Upper lobe of left lung (tissue), 6 donors: Measurements from ENCODE around the gene NCOR1. TPM values are rescaled to one million over a fixed set of nuclear protein-coding genes. Genes with fewer than 3 reads are reported as not detected.

Experiments
- ATAC-seq, 2 donors: fragments of 200-7000 bp; cut with Tn5 transposase; one replicate each; pipeline ENCODE4 v1.9.1; 2022; ENCODE audit warnings: mild to moderate bottlenecking in 2 of 2, moderate library complexity in 2 of 2; ENCODE audit not compliant: low FRiP score in 2 of 2
- DNase-seq, 2 donors: peaks; one replicate each; pipeline ENCODE4 v3.0.0-alpha.2; 2019 to 2020
- H3K27ac ChIP-seq, 4 donors: fragments of 200-600 bp; sonication (generic); one replicate each; pipeline ENCODE4 v1.5.1; 2016 to 2019
- H3K27me3 ChIP-seq, 4 donors: fragments of 200-600 bp; sonication (generic); one replicate each; pipeline ENCODE4 v1.5.1; 2017 to 2019
- H3K36me3 ChIP-seq, 4 donors: fragments of 200-600 bp; sonication (generic); one replicate each; pipeline ENCODE4 v1.5.1; 2016 to 2019
- H3K4me1 ChIP-seq, 4 donors: fragments of 200-600 bp; sonication (generic); one replicate each; pipeline ENCODE4 v1.5.1; 2018 to 2019
- H3K4me3 ChIP-seq, 4 donors: fragments of 200-600 bp; sonication (generic); one replicate each; pipeline ENCODE4 v1.5.1; 2017 to 2019; ENCODE audit warnings: mild to moderate bottlenecking in 2 of 4, moderate library complexity in 1 of 4
- H3K9me3 ChIP-seq, 4 donors: fragments of 200-600 bp; sonication (generic); one replicate each; pipeline ENCODE4 v1.5.1; 2018 to 2019
- EP300 ChIP-seq, 4 donors: sonication (generic); formaldehyde crosslinking; IDR thresholded peaks; one replicate each; pipeline ENCODE4 v1.5.1; 2017; ENCODE audit warnings: antibody characterized with exemption in 4 of 4, control low read depth in 2 of 4
- POLR2A ChIP-seq, 4 donors: fragments of 450-650 bp; IDR thresholded peaks; one replicate each; pipeline ENCODE4 v1.5.1; 2016 to 2017; ENCODE audit warnings: antibody characterized with exemption in 4 of 4, mild to moderate bottlenecking in 2 of 4
- POLR2AphosphoS5 ChIP-seq, 2 donors: sonication (generic); formaldehyde crosslinking; IDR thresholded peaks; one replicate each; pipeline ENCODE4 v1.5.1; 2017; ENCODE audit warnings: antibody characterized with exemption in 2 of 2
- WGBS, 2 donors: methylation state at CpG; one replicate each; pipeline ENCODE4 v1.1.5; 2017 to 2018; 5-methylcytosine and 5-hydroxymethylcytosine counted together
- total RNA-seq, 6 donors: library from RNA; depleted of rRNA in 4 of 6; stranded (reverse); fragments of >200 nt in 4 of 6; gene quantifications; one replicate each; pipeline versions ENCODE4 v1.1.0 to v1.2.1, GENCODE V29; 2016 to 2021
- TF ChIP-seq, protein P1 (sequence below), 6 experiments: fragments of 450-650 bp in 4 of 6; fragments of 200-600 bp in 2 of 6; sonication (generic) in 2 of 6; IDR thresholded peaks; one replicate each; pipeline ENCODE4 v1.5.1; 2016 to 2019; ENCODE audit warnings: antibody characterized with exemption in 6 of 6
- donor health status: DM: no; HTN: no; CAD: no; lungs with moderate emphysema.
- donor health status: DM: no; HTN: yes; CAD: no; lungs with severe emphysema.

The NCOR1 gene
- total RNA-seq, 6 donors from 2014 or later: 111 to 301 (median 147) TPM

DNA sequence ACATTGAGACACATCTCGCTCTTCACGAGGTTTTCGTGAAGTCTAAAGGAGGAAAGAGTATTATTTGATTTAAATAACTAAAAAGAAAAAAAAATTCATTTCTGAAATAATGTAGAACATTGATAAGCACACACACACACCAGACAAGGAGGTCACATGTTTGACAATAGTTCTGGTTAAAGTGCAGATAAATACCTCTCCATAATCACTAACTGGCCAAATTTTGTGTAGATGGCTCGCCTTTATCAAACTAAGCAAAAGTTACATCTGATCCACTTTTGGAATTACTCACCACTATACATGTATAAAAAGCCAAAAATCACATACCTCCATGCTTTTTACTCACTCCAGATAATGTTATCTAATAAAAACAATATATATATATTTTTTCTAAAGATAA, 106.5 kb downstream of the NCOR1 start:
- no peak overlapping the region for H3K27ac ChIP-seq
- H3K4me3 ChIP-seq: no peak overlapping the region
- peaks cover 3 to 53% (median 18%) of the 10 kb centered on the region in 4 donors for H3K36me3 ChIP-seq
- no peaks in the 10 kb centered on the region for H3K9me3 ChIP-seq
- TF ChIP-seq POLR2AphosphoS5 (IDR thresholded peaks at IDR 0.05) (no peak), EP300 (IDR thresholded peaks at IDR 0.05) (no peak), POLR2A (IDR thresholded peaks at IDR 0.05) (no peak)
- TF ChIP-seq, protein P1, sequence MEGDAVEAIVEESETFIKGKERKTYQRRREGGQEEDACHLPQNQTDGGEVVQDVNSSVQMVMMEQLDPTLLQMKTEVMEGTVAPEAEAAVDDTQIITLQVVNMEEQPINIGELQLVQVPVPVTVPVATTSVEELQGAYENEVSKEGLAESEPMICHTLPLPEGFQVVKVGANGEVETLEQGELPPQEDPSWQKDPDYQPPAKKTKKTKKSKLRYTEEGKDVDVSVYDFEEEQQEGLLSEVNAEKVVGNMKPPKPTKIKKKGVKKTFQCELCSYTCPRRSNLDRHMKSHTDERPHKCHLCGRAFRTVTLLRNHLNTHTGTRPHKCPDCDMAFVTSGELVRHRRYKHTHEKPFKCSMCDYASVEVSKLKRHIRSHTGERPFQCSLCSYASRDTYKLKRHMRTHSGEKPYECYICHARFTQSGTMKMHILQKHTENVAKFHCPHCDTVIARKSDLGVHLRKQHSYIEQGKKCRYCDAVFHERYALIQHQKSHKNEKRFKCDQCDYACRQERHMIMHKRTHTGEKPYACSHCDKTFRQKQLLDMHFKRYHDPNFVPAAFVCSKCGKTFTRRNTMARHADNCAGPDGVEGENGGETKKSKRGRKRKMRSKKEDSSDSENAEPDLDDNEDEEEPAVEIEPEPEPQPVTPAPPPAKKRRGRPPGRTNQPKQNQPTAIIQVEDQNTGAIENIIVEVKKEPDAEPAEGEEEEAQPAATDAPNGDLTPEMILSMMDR (IDR thresholded peaks at IDR 0.05): no peak
- 96 to 98% methylated on average over 4 of the region's 4 CpGs for WGBS, 2 donors
- H3K27me3 ChIP-seq: no peaks in the 10 kb centered on the region
- H3K4me1 ChIP-seq: peaks cover 0 to 5% (median 0%) of the 10 kb centered on the region in 4 donors
- DNase-seq (no peak), ATAC-seq (no peak)

DNA sequence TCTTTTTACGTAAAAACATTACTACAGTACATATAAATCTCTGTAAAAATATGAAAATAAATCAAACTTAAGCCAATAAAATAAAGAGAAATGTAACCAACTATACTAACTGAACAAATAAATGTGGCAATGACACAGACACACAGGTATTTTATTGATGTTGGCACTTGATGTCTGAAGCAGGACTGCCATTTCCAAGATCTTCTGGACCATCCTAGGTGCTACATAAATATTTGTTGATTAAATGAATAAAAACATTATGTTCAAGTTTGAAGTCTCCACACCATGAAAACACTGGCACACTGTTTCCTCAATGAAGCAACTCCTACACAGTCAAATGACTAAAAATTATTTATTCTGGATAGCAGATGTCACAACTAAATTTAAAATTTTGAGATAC, 106.9 kb downstream of the NCOR1 start:
- Histone ChIP-seq H3K9me3 (no peaks in the 10 kb centered on the region), H3K27me3 (no peaks in the 10 kb centered on the region), H3K4me1 (peaks cover 0 to 5% (median 0%) of the 10 kb centered on the region in 4 donors), H3K4me3 (no peak overlapping the region), H3K27ac (no peak overlapping the region), H3K36me3 (peaks cover 3 to 53% (median 20%) of the 10 kb centered on the region in 4 donors)
- ATAC-seq (no peak), DNase-seq (no peak)
- TF ChIP-seq EP300 (IDR thresholded peaks at IDR 0.05): no peak
- 99 to 100% methylated on average over 1 of the region's 1 CpG for WGBS, 2 donors

DNA sequence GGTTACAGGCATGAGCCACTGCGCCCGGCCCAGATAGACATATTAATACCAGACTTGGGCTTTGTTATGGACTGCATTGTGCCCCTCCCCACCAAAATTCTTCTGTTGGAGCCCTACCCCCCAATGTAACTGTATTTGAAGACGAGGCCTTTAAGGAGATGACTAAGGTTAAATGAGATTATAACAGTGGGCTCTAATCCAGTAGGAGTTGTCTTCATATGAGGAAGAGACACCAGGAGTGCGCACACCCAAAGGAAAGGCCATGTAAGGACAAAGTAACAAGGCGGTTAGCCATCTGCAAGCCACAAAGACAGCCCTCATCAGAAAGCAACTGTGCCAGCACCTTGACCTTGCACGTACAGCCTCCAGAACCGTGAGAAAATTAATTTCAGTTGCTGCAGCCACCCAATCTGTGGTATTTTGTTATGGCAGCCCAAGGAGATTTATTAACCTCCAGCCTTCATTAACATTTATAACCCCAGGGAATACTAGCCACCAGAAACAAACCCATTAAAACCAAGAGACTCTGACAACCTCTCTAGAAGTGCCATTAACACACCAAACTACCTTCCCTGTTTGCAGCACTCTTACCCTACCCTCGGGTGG, 108.1 kb downstream of the NCOR1 start:
- DNase-seq: no peak
- Histone ChIP-seq H3K4me1 (peaks cover 0 to 5% (median 0%) of the 10 kb centered on the region in 4 donors), H3K27ac (no peak overlapping the region), H3K4me3 (no peak overlapping the region), H3K36me3 (peaks cover 3 to 48% (median 19%) of the 10 kb centered on the region in 4 donors), H3K27me3 (no peaks in the 10 kb centered on the region), H3K9me3 (no peaks in the 10 kb centered on the region)
- TF ChIP-seq POLR2A (IDR thresholded peaks at IDR 0.05): no peak
- TF ChIP-seq EP300 (IDR thresholded peaks at IDR 0.05): no peak
- TF ChIP-seq POLR2AphosphoS5 (IDR thresholded peaks at IDR 0.05): no peak
- TF ChIP-seq, protein P1 (IDR thresholded peaks at IDR 0.05): no peak
- 95 to 97% methylated on average over 8 of the region's 8 CpGs for WGBS, 2 donors
- peak in 1 of 2 donors; percentile 64 for ATAC-seq

DNA sequence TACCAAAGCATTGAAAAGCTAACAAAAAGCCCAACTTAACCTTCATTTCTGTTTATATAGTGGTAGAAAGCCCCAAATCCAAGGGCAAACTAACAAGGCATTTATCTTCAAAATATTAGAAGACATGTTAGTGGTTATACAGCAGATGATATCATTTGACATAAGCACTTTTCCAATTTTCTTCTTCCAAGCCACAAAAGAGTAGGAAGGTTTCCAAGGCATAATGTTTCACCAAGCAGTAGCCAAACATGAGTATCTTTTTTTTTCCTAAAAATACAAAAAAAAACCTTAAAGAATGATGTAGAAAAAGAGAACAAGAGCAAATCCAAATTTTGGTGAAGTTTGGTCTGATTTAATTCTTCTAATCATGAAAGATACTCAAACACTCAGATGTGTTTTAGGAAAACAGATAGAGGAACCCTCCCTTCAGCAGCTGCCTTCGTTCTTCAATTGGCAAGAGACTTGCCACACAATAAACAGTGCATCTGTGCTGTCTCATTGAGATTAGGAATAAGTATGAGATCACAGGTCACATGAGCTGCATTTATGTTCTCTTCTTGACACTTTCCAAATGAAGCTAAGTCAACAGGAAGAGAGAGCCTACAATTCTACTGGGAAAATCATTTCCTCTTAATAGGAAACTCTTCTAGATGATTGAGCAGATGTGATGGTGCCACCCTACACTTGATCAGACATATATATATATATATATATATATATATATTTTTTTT, 109.0 kb downstream of the NCOR1 start:
- TF ChIP-seq POLR2AphosphoS5 (IDR thresholded peaks at IDR 0.05) (no peak), POLR2A (IDR thresholded peaks at IDR 0.05) (no peak), EP300 (IDR thresholded peaks at IDR 0.05) (no peak)
- TF ChIP-seq, protein P1 (IDR thresholded peaks at IDR 0.05): no peak
- H3K4me3 ChIP-seq: no peak overlapping the region
- peaks cover 7 to 51% (median 21%) of the 10 kb centered on the region in 4 donors for H3K36me3 ChIP-seq
- ATAC-seq (peak in 1 of 2 donors; percentile 85), DNase-seq (no peak)
- WGBS, 2 donors: 35 to 55% methylated on average over 1 of the region's 1 CpG
- H3K9me3 ChIP-seq: no peaks in the 10 kb centered on the region
- H3K27ac ChIP-seq: peak overlapping the region in 1 of 4 donors; percentile 14
- H3K4me1 ChIP-seq: peaks cover 0 to 5% (median 0%) of the 10 kb centered on the region in 4 donors
- H3K27me3 ChIP-seq: no peaks in the 10 kb centered on the region

DNA sequence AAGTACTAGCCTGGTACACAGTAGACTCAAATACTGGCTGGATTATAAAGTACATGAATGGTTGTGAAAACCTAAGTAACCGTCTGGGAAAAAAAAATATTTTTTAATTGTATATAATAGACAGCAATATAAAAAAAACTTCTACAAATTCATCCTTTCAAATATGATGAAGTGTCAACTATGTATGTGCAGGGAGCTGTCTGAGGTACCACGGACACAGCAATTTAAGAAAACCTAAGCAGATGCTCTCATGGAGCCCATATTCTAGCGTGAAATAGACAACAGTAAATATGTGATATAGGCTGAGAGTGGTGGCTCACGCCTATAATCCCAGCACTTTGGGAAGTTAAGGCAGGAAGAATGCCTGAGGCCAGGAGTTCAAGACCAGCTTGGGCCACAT, 111.1 kb downstream of the NCOR1 start:
- H3K27ac ChIP-seq: no peak overlapping the region
- DNase-seq (no peak), ATAC-seq (no peak)
- peaks cover 0 to 5% (median 0%) of the 10 kb centered on the region in 4 donors for H3K4me1 ChIP-seq
- 92 to 93% methylated on average over 4 of the region's 4 CpGs for WGBS, 2 donors
- no peak overlapping the region for H3K4me3 ChIP-seq
- no peaks in the 10 kb centered on the region for H3K27me3 ChIP-seq
- TF ChIP-seq POLR2AphosphoS5 (IDR thresholded peaks at IDR 0.05) (no peak), EP300 (IDR thresholded peaks at IDR 0.05) (no peak)
- TF ChIP-seq, protein P1 (IDR thresholded peaks at IDR 0.05): no peak
- peaks cover 13 to 67% (median 30%) of the 10 kb centered on the region in 4 donors for H3K36me3 ChIP-seq
- no peaks in the 10 kb centered on the region for H3K9me3 ChIP-seq
